ENCODE data around the gene MAPK4.

MAPK4 gene

DNA sequence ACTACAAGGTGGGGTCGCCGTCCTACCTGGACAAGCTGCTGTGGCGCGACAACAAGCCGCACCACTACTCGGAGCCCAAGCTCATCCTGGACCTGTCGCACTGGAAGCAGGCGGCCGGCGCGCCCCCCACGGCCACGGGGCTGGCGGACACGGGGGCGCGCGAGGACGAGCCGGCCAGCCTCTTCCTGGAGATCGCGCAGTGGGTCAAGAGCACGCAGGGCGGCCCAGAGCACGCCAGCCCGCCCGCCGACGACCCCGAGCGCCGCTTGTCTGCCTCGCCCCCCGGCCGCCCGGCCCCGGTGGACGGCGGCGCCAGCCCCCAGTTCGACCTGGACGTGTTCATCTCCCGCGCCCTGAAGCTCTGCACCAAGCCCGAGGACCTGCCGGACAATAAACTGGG lies 169.5 kb downstream of the MAPK4 start:
- H3K4me1 ChIP-seq (ENCODE audit: control insufficient read depth, insufficient read depth, low read length) = no peaks in the 10 kb centered on the region
- no peak overlapping the region for H3K4me2 ChIP-seq (ENCODE audit: low read length)
- no peaks in the 10 kb centered on the region for H3K36me3 ChIP-seq (ENCODE audit: insufficient read depth, low read length)
- H3K9ac ChIP-seq (ENCODE audit: low read depth, low read length) = no peak overlapping the region
- H3K9me3 ChIP-seq (replicated peaks; ENCODE audit: low read length) = no peaks in the 10 kb centered on the region
- H3K27me3 ChIP-seq (ENCODE audit: control insufficient read depth, insufficient read depth, low read length) = no peaks in the 10 kb centered on the region
- H3K4me3 ChIP-seq (ENCODE audit: low read length) = no peak overlapping the region

DNA sequence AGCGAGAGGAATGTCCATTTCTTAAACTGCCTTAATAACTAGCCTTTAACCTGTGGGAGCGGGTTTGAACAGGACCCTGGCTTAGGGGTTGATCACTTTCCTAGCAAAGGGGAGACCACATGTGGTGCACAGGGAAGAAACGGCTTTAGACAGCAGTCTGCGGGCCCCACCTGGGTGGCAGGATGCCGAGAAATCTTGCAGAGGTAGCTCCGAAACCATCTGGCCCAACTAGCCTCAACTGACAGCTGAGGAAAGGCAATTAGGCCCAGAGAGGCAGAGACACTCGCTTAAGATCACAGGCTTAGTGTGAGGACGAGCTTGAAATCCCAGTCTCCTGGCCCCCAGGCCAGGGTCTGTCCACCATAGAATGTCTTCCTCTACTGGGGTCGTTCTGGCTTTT lies 170.1 kb downstream of the MAPK4 start:
- no peak overlapping the region for H3K9ac ChIP-seq (ENCODE audit: low read depth, low read length)
- no peak overlapping the region for H3K4me3 ChIP-seq (ENCODE audit: low read length)
- H3K9me3 ChIP-seq (replicated peaks; ENCODE audit: low read length) = no peaks in the 10 kb centered on the region
- no peaks in the 10 kb centered on the region for H3K36me3 ChIP-seq (ENCODE audit: insufficient read depth, low read length)
- H3K4me2 ChIP-seq (ENCODE audit: low read length) = no peak overlapping the region
- H3K27me3 ChIP-seq (ENCODE audit: control insufficient read depth, insufficient read depth, low read length) = no peaks in the 10 kb centered on the region
- H3K4me1 ChIP-seq (ENCODE audit: control insufficient read depth, insufficient read depth, low read length) = no peaks in the 10 kb centered on the region

DNA sequence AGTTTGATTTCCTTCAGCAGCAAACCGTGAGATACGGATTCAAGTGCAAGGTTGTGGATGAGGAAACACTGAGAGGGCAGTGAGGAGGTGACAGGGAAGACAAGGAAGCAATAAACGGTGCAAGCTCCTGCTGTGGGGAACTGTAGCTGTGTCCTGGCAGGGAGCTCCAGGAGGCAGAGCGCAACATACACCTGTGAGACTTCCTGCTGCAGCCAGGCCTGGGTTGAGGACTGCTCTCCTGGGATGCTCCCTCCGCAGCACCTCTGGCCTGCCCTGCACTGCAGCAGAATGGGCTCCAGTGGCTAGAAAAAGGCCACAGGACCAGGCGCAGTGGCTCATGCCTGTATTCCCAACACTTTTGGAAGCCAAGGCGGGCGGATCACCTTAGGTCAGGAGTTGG lies 174.5 kb downstream of the MAPK4 start:
- no peaks in the 10 kb centered on the region for H3K9me3 ChIP-seq (replicated peaks; ENCODE audit: low read length)
- no peaks in the 10 kb centered on the region for H3K36me3 ChIP-seq (ENCODE audit: insufficient read depth, low read length)
- no peak overlapping the region for H3K4me2 ChIP-seq (ENCODE audit: low read length)
- no peak overlapping the region for H3K9ac ChIP-seq (ENCODE audit: low read depth, low read length)
- no peaks in the 10 kb centered on the region for H3K4me1 ChIP-seq (ENCODE audit: control insufficient read depth, insufficient read depth, low read length)
- H3K27me3 ChIP-seq (ENCODE audit: control insufficient read depth, insufficient read depth, low read length) = no peaks in the 10 kb centered on the region
- H3K4me3 ChIP-seq (ENCODE audit: low read length) = no peak overlapping the region

DNA sequence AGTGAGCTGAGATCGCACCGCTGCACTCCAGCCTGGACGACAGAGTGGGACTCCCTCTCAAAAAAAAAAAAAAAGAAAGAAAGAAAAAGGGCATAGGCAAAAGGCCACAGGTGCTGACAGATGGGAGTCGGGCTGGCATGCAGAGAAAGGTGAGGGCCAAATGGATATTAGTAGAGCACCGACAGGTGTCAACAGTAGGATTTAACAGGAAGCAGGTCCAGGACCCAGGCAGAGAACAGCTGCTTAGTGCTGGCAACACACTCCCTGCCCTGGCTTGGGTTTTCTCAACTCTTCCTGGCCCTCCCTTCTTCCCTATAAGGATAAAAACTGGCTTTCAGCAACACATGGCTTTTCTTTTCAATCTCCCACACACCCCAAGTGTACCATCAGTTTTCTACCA lies 175.0 kb downstream of the MAPK4 start:
- Histone ChIP-seq H3K4me2 (ENCODE audit: low read length) (no peak overlapping the region), H3K9me3 (replicated peaks; ENCODE audit: low read length) (no peaks in the 10 kb centered on the region), H3K27me3 (ENCODE audit: control insufficient read depth, insufficient read depth, low read length) (no peaks in the 10 kb centered on the region), H3K4me3 (ENCODE audit: low read length) (no peak overlapping the region), H3K9ac (ENCODE audit: low read depth, low read length) (no peak overlapping the region), H3K36me3 (ENCODE audit: insufficient read depth, low read length) (no peaks in the 10 kb centered on the region), H3K4me1 (ENCODE audit: control insufficient read depth, insufficient read depth, low read length) (no peaks in the 10 kb centered on the region)

DNA sequence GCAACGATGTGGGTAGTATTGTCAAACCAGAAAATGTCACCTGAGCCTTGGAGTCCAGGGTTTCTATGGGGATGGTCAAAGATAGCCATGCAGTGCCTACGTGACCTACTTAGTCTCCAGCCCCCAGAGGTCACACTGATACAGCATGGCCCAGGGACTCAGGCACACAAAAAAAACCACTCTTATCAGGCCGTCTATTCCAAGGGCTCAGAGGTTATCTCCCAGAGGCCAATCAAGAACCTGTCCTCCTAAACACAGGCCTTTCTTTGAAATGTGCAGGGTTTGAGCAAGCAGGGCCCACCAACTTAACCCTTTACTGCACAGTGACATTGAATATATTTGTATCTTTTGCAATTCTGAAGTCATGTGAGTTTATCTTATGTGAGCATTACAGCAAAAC lies 177.2 kb downstream of the MAPK4 start:
- Histone ChIP-seq H3K36me3 (ENCODE audit: insufficient read depth, low read length) (no peaks in the 10 kb centered on the region), H3K27me3 (ENCODE audit: control insufficient read depth, insufficient read depth, low read length) (no peaks in the 10 kb centered on the region), H3K9me3 (replicated peaks; ENCODE audit: low read length) (no peaks in the 10 kb centered on the region), H3K4me3 (ENCODE audit: low read length) (no peak overlapping the region), H3K4me2 (ENCODE audit: low read length) (no peak overlapping the region), H3K9ac (ENCODE audit: low read depth, low read length) (no peak overlapping the region), H3K4me1 (ENCODE audit: control insufficient read depth, insufficient read depth, low read length) (no peaks in the 10 kb centered on the region)

DNA sequence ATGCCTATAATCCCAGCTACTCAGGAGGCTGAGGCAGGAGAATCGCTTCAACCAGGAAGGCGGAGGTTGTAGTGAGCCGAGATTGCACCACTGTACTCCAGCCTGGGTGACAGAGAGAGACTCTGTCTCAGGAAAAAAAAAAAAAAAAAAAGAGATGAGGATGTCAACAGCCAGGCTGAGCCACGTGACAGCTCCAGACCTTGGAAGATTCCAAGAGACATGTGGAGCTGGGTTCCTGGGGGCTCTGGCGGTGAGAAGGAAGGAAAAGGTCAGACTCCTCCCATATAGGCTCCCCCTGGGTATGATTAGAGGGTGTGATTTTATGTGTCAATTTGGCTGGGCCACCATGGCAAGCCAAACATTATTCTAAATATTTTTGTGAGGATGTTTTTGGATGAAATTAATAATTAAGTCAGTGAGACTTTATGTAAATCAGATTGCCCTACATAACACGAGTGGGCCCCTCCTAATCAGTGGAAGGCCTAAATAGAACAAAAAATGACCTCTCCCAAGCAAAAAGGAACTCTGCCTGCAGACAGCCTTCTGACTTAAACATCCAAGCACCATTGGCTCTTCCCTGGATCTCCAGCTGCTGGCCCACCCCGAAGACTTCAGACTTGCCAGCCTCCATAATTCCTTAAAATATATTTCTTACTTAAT lies 178.3 kb downstream of the MAPK4 start:
- no peak overlapping the region for H3K9ac ChIP-seq (ENCODE audit: low read depth, low read length)
- no peak overlapping the region for H3K4me3 ChIP-seq (ENCODE audit: low read length)
- no peaks in the 10 kb centered on the region for H3K36me3 ChIP-seq (ENCODE audit: insufficient read depth, low read length)
- H3K9me3 ChIP-seq (replicated peaks; ENCODE audit: low read length) = no peaks in the 10 kb centered on the region
- no peak overlapping the region for H3K4me2 ChIP-seq (ENCODE audit: low read length)
- H3K4me1 ChIP-seq (ENCODE audit: control insufficient read depth, insufficient read depth, low read length) = no peaks in the 10 kb centered on the region
- peaks cover 2% of the 10 kb centered on the region for H3K27me3 ChIP-seq (ENCODE audit: control insufficient read depth, insufficient read depth, low read length)

DNA sequence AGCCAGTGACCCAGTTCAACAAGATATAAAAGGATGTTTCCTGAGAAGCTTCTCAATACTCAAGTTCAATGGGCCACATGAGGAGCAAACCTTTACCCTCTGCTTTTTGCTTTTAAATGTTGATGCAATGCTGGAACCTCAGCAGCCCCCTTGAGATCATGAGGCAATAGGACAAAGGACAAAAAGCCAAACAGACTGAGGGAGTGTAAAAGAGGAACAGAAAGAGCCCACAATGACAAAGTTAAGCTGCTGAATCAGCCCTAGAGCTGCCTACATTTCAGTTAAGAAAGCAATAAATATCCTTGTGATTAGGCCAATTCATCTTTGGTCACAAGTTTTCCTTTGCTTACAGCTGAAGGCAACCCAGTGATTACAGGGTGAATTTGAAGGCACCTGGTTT lies 183.1 kb downstream of the MAPK4 start:
- no peaks in the 10 kb centered on the region for H3K9me3 ChIP-seq (replicated peaks; ENCODE audit: low read length)
- peaks cover 2% of the 10 kb centered on the region for H3K27me3 ChIP-seq (ENCODE audit: control insufficient read depth, insufficient read depth, low read length)
- H3K4me2 ChIP-seq (ENCODE audit: low read length) = no peak overlapping the region
- H3K36me3 ChIP-seq (ENCODE audit: insufficient read depth, low read length) = no peaks in the 10 kb centered on the region
- H3K4me1 ChIP-seq (ENCODE audit: control insufficient read depth, insufficient read depth, low read length) = no peaks in the 10 kb centered on the region
- H3K4me3 ChIP-seq (ENCODE audit: low read length) = no peak overlapping the region
- no peak overlapping the region for H3K9ac ChIP-seq (ENCODE audit: low read depth, low read length)

DNA sequence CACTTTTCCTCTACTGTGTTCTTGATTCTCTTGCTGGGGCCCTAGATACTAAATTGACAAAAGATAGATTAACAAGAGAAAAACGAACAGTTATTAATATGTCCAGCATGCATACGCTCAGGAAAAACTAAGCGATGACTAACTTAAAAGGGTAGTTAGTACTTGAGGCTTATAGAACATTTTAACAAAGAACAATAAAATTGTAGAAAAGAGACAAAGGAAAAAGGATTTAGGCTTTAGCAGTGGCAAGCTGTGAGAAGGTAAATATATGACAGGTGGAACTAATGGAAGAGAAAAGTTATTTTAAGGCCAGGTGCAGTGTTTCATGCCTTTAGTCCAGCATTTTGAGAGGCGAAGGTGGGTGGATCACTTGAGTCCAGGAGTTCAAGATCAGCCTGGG lies 184.4 kb downstream of the MAPK4 start:
- Histone ChIP-seq H3K27me3 (ENCODE audit: control insufficient read depth, insufficient read depth, low read length) (peaks cover 2% of the 10 kb centered on the region), H3K36me3 (ENCODE audit: insufficient read depth, low read length) (no peaks in the 10 kb centered on the region), H3K9ac (ENCODE audit: low read depth, low read length) (no peak overlapping the region), H3K4me1 (ENCODE audit: control insufficient read depth, insufficient read depth, low read length) (no peaks in the 10 kb centered on the region), H3K4me3 (ENCODE audit: low read length) (no peak overlapping the region), H3K4me2 (ENCODE audit: low read length) (no peak overlapping the region), H3K9me3 (replicated peaks; ENCODE audit: low read length) (no peaks in the 10 kb centered on the region)

DNA sequence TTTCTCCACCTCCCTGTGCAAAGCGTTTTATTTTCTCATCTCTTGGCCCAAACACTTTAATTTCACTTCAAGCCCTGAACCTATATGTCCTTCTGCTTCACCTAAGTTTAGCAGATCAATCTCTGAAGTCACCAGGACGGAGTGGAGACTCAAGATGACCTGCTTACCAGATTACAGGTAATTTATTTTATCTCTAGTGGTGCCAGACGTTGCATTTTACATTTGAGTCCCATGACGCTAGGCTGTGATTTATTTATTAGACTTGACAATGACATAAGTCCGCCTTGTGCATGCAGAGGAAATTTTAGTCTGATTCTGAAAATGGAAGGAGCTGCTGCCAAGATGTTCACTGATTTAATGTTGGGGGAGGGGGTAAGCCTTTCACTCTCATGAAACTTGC lies 186.1 kb downstream of the MAPK4 start:
- no peak overlapping the region for H3K4me3 ChIP-seq (ENCODE audit: low read length)
- no peak overlapping the region for H3K4me2 ChIP-seq (ENCODE audit: low read length)

DNA sequence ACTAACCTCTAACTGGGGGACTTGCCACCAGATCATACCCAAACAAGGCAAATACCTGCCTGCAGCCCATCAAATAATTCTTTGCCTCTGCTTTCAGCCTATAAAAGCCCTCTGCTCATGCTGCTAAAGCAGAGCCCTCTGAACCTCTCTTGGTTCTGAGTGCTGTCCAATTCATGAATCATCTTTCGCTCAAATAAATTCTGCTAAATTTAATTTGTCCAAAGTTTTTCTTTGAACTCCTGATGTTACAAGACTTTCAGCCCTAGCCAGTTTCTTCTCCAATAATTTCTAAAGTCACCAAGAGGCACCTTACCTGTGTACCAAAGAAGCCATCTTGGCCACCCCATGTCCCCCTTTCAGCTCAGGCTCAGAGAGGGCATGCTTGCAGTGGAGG lies 188.0 kb downstream of the MAPK4 start:
- no peaks in the 10 kb centered on the region for H3K4me1 ChIP-seq (ENCODE audit: control insufficient read depth, insufficient read depth, low read length)
- H3K27me3 ChIP-seq (ENCODE audit: control insufficient read depth, insufficient read depth, low read length) = peaks cover 6% of the 10 kb centered on the region
- H3K4me3 ChIP-seq (ENCODE audit: low read length) = no peak overlapping the region
- H3K4me2 ChIP-seq (ENCODE audit: low read length) = no peak overlapping the region
- no peak overlapping the region for H3K9ac ChIP-seq (ENCODE audit: low read depth, low read length)
- no peaks in the 10 kb centered on the region for H3K9me3 ChIP-seq (replicated peaks; ENCODE audit: low read length)
- H3K36me3 ChIP-seq (ENCODE audit: insufficient read depth, low read length) = no peaks in the 10 kb centered on the region

More for the DNA sequence above, 186.1 kb downstream of the MAPK4 start:
- Histone ChIP-seq H3K4me1 (ENCODE audit: control insufficient read depth, insufficient read depth, low read length) (no peaks in the 10 kb centered on the region), H3K27me3 (ENCODE audit: control insufficient read depth, insufficient read depth, low read length) (peaks cover 2% of the 10 kb centered on the region), H3K9ac (ENCODE audit: low read depth, low read length) (no peak overlapping the region), H3K36me3 (ENCODE audit: insufficient read depth, low read length) (no peaks in the 10 kb centered on the region), H3K9me3 (replicated peaks; ENCODE audit: low read length) (no peaks in the 10 kb centered on the region)

DNA sequence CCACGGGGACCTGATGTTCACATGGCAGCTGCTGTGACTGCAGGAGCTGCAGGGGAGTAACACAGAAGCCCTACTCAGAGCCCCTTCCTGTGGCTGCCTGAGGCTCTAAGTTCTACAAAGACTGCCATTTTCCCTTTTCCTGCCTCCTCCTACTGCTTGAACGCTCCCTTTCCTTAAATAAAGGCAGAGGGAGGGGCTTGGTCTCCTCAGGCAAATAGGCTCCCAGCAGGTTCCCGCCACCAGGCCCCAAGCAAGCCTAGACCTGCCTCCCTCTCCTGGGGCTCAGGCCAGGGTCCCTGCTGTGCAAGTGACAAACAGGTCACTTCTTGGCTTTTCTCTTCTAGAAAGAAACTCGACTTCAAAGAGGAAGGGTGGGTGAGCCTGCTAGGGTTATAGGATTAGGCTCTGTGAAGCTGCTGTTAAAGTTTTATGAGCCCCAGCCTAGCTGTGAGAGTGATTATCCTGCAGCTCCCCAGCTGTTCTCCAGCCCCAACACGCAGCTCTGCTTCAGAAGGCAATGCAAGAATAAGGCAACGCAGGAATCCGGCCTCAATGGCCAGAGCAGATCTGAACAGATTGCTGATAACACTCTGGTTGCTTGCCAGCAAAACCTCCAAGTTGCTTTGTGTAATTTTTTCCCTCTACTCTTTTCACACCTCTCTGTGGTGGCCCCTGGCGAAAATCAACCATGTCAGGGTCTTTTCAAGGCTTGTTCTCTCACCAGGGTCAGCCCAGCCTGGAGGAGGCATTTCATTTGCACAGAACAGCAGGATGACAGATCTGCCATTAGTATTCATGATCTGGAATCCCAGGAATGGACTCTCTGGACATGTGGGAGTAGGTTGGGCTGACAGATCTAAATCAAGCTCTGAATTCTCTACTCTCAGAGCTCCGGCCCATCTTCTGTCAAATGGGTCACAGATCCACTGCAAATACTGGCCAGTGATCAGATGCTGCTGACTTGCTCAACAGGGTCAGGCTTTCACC lies 188.6 kb downstream of the MAPK4 start:
- Histone ChIP-seq H3K4me3 (ENCODE audit: low read length) (no peak overlapping the region), H3K4me1 (ENCODE audit: control insufficient read depth, insufficient read depth, low read length) (no peaks in the 10 kb centered on the region), H3K9ac (ENCODE audit: low read depth, low read length) (no peak overlapping the region), H3K9me3 (replicated peaks; ENCODE audit: low read length) (no peaks in the 10 kb centered on the region), H3K36me3 (ENCODE audit: insufficient read depth, low read length) (no peaks in the 10 kb centered on the region), H3K27me3 (ENCODE audit: control insufficient read depth, insufficient read depth, low read length) (peaks cover 8% of the 10 kb centered on the region), H3K4me2 (ENCODE audit: low read length) (no peak overlapping the region)

DNA sequence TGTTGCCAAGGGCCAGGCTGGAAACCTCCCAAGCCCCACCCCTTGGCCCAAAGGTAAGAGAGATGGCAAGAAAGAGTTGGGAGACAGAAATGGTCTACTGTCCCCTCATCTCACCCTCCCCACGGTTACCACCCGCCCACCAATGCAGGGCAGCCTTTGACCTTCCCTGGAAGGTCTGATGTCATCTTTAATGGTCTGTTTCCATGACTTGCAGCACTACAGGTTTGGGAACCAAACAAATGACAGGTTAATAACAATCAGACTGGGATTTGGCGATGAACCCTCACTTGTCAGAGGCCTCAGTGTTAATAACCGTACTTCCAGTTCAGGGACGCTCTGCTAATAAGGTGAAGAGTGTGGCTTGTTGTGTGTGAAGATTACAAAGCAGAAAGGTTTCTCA lies 189.5 kb downstream of the MAPK4 start:
- H3K4me3 ChIP-seq (ENCODE audit: low read length) = no peak overlapping the region
- H3K9me3 ChIP-seq (replicated peaks; ENCODE audit: low read length) = no peaks in the 10 kb centered on the region
- H3K4me2 ChIP-seq (ENCODE audit: low read length) = no peak overlapping the region
- H3K27me3 ChIP-seq (ENCODE audit: control insufficient read depth, insufficient read depth, low read length) = peaks cover 9% of the 10 kb centered on the region
- H3K9ac ChIP-seq (ENCODE audit: low read depth, low read length) = no peak overlapping the region
- no peaks in the 10 kb centered on the region for H3K4me1 ChIP-seq (ENCODE audit: control insufficient read depth, insufficient read depth, low read length)
- H3K36me3 ChIP-seq (ENCODE audit: insufficient read depth, low read length) = no peaks in the 10 kb centered on the region
